Natural killer cell (primary cell): ENCODE data around the gene LRRC26. TPM values are rescaled to one million over a fixed set of nuclear protein-coding genes. Genes with fewer than 3 reads are reported as not detected.
A peak's percentile ranks its signal among the peaks of the same experiment; 100 is the strongest.

Source experiments
- ATAC-seq, 3 donors: fragments of 150-1000 bp in 2 of 3; fragments of 200-7000 bp in 1 of 3; cut with Tn5 transposase; 1 replicate in 1 of 3; 2 replicates in 2 of 3; pipeline ENCODE4 v1.10.0; 2021; ENCODE audit warnings: mild to moderate bottlenecking in 2 of 3, moderate library complexity in 2 of 3
- DNase-seq, 2 donors: peaks; one replicate each; pipeline versions ENCODE4 v3.0.0 to v3.0.0-alpha.2; 2013 to 2021; ENCODE audit warnings: mixed read lengths in 1 of 2
- H3K27ac ChIP-seq: one replicate; pipeline ENCODE4 v1.5.1; 2013; ENCODE audit warnings: mild to moderate bottlenecking, low read length
- H3K27me3 ChIP-seq: one replicate; pipeline ENCODE4 v1.6.1; 2013; ENCODE audit warnings: low read length; ENCODE audit not compliant: control insufficient read depth, insufficient read depth
- H3K36me3 ChIP-seq: one replicate; pipeline ENCODE4 v1.6.1; 2013; ENCODE audit warnings: low read length; ENCODE audit not compliant: control insufficient read depth, insufficient read depth
- H3K4me1 ChIP-seq: one replicate; pipeline ENCODE4 v1.6.1; 2013; ENCODE audit warnings: low read length; ENCODE audit not compliant: control insufficient read depth, insufficient read depth
- H3K4me3 ChIP-seq: one replicate; pipeline ENCODE4 v1.5.1; 2013; ENCODE audit warnings: low read length
- H3K9me3 ChIP-seq: one replicate; pipeline ENCODE4 v1.6.1; 2013; ENCODE audit warnings: low read length; ENCODE audit not compliant: control insufficient read depth, insufficient read depth
- H3K27ac Mint-ChIP-seq, 2 donors: one replicate each; pipeline ENCODE4 v1.8.0; 2022; ENCODE audit warnings: mild to moderate bottlenecking in 2 of 2, mixed read lengths in 2 of 2, moderate library complexity in 1 of 2
- H3K27me3 Mint-ChIP-seq, 2 donors: one replicate each; pipeline ENCODE4 v1.8.0; 2022; ENCODE audit warnings: low read depth in 2 of 2, mixed read lengths in 2 of 2
- H3K36me3 Mint-ChIP-seq: one replicate; pipeline ENCODE4 v1.8.0; 2022; ENCODE audit warnings: mixed read lengths
- H3K4me1 Mint-ChIP-seq, 2 donors: one replicate each; pipeline ENCODE4 v1.8.0; 2022; ENCODE audit warnings: mixed read lengths in 2 of 2
- H3K4me3 Mint-ChIP-seq: one replicate; pipeline ENCODE4 v1.8.0; 2022; ENCODE audit warnings: mild to moderate bottlenecking, moderate library complexity, mixed read lengths
- H3K9me3 Mint-ChIP-seq, 2 donors: one replicate each; pipeline ENCODE4 v1.8.0; 2022; ENCODE audit warnings: mixed read lengths in 2 of 2
- CTCF ChIP-seq: fragments of 200-600 bp; IDR thresholded peaks from one replicate; pipeline ENCODE4 v1.8.0; 2022; ENCODE audit warnings: antibody characterized with exemption
- whole genome bisulfite sequencing: methylation state at CpG from one replicate; pipeline ENCODE4 v1.1.7; 2013; ENCODE audit warnings: missing lambda C conversion rate; ENCODE audit not compliant: insufficient coverage; 5-methylcytosine and 5-hydroxymethylcytosine counted together
- intact Hi-C: fragments of 100-400 bp; cut with micrococcal nuclease; formaldehyde crosslinking; loops from one replicate; pipeline ENCODE4 v1.14.2; 2022
- total RNA-seq, 4 donors: library from RNA; stranded (reverse); fragments of 120-200 nt in 1 of 4; gene quantifications; one replicate each; pipeline versions ENCODE4 v1.2.3 to v1.2.4, GENCODE V29; 2013 to 2022

LRRC26 gene
- total RNA-seq, 3 donors from 2014 or later (not counting 1 experiment from before 2014, with no cell fraction given): not detected

- peak overlapping the region; percentile 57 for H3K4me3 Mint-ChIP-seq
- TF ChIP-seq CTCF: no peak
- no peak for ATAC-seq
- H3K4me1 Mint-ChIP-seq: peaks cover 2 to 9% of the 10 kb centered on the region in 2 donors
- no peak overlapping the region for H3K27ac Mint-ChIP-seq
- H3K4me3 ChIP-seq: no peak overlapping the region
- no peak for DNase-seq
- H3K27me3 Mint-ChIP-seq: no peaks in the 10 kb centered on the region
- H3K4me1 ChIP-seq: peaks cover 15% of the 10 kb centered on the region
- H3K9me3 ChIP-seq: no peaks in the 10 kb centered on the region
- 98% methylated on average over 22 of the region's 22 CpGs for WGBS
- peaks cover 70% of the 10 kb centered on the region for H3K36me3 ChIP-seq
- no peak overlapping the region for H3K27ac ChIP-seq
- H3K36me3 Mint-ChIP-seq: no peaks in the 10 kb centered on the region
- no peaks in the 10 kb centered on the region for H3K27me3 ChIP-seq
- intact Hi-C loops: no loop called here
- H3K9me3 Mint-ChIP-seq: no peaks in the 10 kb centered on the region
These were observed 11.8 kb upstream of the LRRC26 start for GRCh38 chr9:137181680-137182079.

- H3K27ac ChIP-seq: no peak overlapping the region
- no peak overlapping the region for H3K27ac Mint-ChIP-seq
- ATAC-seq: no peak
- H3K9me3 ChIP-seq: no peaks in the 10 kb centered on the region
- H3K27me3 Mint-ChIP-seq: no peaks in the 10 kb centered on the region
- H3K36me3 ChIP-seq: peaks cover 63% of the 10 kb centered on the region
- TF ChIP-seq CTCF: no peak
- WGBS: 97% methylated on average over 20 of the region's 20 CpGs
- DNase-seq: no peak
- H3K4me1 Mint-ChIP-seq: peaks cover 0 to 9% of the 10 kb centered on the region in 2 donors
- no peak overlapping the region for H3K4me3 ChIP-seq
- no peak overlapping the region for H3K4me3 Mint-ChIP-seq
- H3K27me3 ChIP-seq: no peaks in the 10 kb centered on the region
- H3K36me3 Mint-ChIP-seq: no peaks in the 10 kb centered on the region
- H3K4me1 ChIP-seq: peaks cover 5% of the 10 kb centered on the region
- intact Hi-C loops: no loop called here
- no peaks in the 10 kb centered on the region for H3K9me3 Mint-ChIP-seq
These were observed 10.6 kb upstream of the LRRC26 start for GRCh38 chr9:137180491-137180890.

GRCh38 chr9:137179761-137180160, 9.9 kb upstream of the LRRC26 start:
- H3K9me3 ChIP-seq: no peaks in the 10 kb centered on the region
- Mint-ChIP-seq H3K27me3 (no peaks in the 10 kb centered on the region), H3K4me3 (no peak overlapping the region), H3K36me3 (no peaks in the 10 kb centered on the region), H3K9me3 (no peaks in the 10 kb centered on the region), H3K4me1 (peaks cover 0 to 9% of the 10 kb centered on the region in 2 donors), H3K27ac (no peak overlapping the region)
- DNase-seq: no peak
- 97% methylated on average over 17 of the region's 17 CpGs for WGBS
- no peak for TF ChIP-seq CTCF
- H3K4me1 ChIP-seq: no peaks in the 10 kb centered on the region
- intact Hi-C loops: no loop called here
- ATAC-seq: no peak
- H3K36me3 ChIP-seq: peaks cover 58% of the 10 kb centered on the region
- no peak overlapping the region for H3K4me3 ChIP-seq
- no peaks in the 10 kb centered on the region for H3K27me3 ChIP-seq
- no peak overlapping the region for H3K27ac ChIP-seq

GRCh38 chr9:137178939-137179630, 9.2 kb upstream of the LRRC26 start:
- Histone ChIP-seq H3K27ac (no peak overlapping the region), H3K4me1 (peaks cover 4% of the 10 kb centered on the region), H3K4me3 (no peak overlapping the region), H3K36me3 (peaks cover 51% of the 10 kb centered on the region), H3K9me3 (no peaks in the 10 kb centered on the region), H3K27me3 (no peaks in the 10 kb centered on the region)
- intact Hi-C loops: no loop called here
- no peaks in the 10 kb centered on the region for H3K9me3 Mint-ChIP-seq
- no peak for TF ChIP-seq CTCF
- DNase-seq: no peak
- no peak for ATAC-seq
- H3K36me3 Mint-ChIP-seq: no peaks in the 10 kb centered on the region
- WGBS: 94% methylated on average over 19 of the region's 19 CpGs
- no peak overlapping the region for H3K4me3 Mint-ChIP-seq
- H3K27ac Mint-ChIP-seq: no peak overlapping the region
- H3K4me1 Mint-ChIP-seq: peaks cover 0 to 2% of the 10 kb centered on the region in 2 donors
- H3K27me3 Mint-ChIP-seq: no peaks in the 10 kb centered on the region
